MV-4-11 (cell line): ENCODE measurements around the gene SYVN1.

Experiments used
- DNase-seq: peaks from one replicate; lab custom pipeline; 2025; lab: John Stamatoyannopoulos, UW

SYVN1 gene

DNA sequence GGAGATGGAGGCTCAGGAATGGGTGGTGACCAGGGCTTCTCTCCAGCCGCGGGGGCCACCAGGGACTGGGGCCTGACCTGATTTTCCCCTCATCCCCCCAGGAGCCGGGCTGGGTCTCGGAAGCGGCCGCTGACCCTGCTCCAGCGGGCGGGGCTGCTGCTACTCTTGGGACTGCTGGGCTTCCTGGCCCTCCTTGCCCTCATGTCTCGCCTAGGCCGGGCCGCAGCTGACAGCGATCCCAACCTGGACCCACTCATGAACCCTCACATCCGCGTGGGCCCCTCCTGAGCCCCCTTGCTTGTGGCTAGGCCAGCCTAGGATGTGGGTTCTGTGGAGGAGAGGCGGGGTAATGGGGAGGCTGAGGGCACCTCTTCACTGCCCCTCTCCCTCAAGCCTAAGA, 46.5 kb downstream of the SYVN1 start:
- no peak for DNase-seq

DNA sequence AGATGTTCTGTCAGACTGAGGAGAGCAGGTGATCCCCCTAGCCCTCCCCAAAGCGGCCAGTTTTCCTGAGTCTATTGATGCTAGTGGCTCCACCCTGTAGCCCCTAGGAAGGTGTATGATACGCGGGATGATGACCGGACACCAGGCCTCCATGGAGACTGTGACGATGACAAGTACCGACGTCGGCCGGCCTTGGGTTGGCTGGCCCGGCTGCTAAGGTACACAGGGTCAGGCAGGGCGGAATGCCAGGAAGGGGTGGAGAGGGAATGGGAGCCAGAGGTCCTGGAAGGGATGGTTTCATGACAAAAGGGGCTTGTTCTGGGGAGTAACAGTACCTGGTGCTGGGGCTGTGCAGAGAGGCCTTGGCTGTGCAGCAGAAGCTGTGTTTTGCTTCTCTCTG, 47.1 kb downstream of the SYVN1 start:
- no peak for DNase-seq

DNA sequence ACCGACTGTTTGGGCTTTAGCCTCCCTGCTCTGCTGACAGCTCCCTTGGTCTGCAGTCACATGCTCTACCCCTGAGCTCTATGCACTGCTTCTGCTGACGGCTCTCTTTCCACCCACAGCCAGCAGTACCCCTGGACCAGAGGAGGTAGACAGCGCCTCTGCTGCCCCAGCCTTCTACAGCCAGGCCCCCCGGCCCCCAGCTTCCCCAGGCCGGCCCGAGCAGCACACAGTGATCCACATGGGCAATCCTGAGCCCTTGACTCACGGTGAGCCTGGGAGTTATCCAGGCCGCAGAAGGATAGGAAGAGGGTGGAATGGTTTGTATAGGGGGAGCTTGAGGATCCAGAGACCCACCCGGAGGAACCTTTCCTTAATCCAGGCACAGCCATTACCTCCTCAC, 47.5 kb downstream of the SYVN1 start:
- no peak for DNase-seq

DNA sequence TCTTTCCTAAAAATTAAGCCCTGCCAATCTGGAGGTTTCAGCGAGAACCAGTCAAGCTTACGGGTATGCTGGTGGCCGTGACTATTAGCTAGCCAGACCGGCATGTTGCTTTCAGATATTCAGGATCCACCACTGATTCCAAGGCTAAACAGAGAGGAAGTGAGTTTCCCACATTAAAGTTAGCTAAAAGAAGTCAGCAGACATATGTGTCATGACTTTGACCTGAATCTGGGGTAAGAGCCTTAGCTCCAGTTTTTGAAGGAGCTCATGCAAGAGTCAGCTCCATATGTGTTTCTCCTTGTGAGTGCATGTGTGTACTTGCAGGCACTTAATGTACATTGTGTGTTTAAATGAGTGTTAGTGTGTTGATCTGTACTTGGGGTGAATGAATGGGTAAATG, 48.9 kb downstream of the SYVN1 start:
- DNase-seq = peak; percentile 7

DNA sequence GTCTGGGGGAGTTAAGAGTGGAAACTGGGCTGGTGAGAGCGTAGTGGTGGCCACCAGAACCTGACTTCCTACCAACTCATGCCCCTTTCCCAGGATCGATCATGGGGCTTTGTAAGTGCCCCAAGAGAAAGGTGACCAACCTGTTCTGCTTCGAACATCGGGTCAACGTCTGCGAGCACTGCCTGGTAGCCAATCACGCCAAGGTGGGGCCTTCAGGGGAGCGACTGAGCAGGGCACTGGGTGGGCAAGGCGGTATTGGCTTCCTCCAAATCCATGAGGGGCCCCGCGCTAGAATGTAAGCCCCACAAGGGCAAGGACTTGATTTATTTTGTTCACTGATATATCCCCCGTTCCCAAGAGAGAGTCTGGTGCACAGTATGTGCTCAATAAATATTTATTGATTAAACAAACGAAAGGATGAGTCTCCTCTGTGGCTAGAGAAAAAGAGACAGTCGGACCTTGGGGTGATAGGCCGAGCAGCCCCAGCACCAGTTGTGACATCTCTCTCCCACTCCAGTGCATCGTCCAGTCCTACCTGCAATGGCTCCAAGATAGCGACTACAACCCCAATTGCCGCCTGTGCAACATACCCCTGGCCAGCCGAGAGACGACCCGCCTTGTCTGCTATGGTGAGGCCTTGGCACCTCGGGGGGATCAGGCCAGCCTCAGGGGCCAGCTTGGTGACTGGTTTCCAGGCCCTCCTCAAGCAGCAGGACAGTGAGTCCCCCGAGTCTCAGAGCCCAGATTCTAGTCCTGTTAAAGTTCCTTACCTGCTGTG, 49.5 kb downstream of the SYVN1 start:
- no peak for DNase-seq

DNA sequence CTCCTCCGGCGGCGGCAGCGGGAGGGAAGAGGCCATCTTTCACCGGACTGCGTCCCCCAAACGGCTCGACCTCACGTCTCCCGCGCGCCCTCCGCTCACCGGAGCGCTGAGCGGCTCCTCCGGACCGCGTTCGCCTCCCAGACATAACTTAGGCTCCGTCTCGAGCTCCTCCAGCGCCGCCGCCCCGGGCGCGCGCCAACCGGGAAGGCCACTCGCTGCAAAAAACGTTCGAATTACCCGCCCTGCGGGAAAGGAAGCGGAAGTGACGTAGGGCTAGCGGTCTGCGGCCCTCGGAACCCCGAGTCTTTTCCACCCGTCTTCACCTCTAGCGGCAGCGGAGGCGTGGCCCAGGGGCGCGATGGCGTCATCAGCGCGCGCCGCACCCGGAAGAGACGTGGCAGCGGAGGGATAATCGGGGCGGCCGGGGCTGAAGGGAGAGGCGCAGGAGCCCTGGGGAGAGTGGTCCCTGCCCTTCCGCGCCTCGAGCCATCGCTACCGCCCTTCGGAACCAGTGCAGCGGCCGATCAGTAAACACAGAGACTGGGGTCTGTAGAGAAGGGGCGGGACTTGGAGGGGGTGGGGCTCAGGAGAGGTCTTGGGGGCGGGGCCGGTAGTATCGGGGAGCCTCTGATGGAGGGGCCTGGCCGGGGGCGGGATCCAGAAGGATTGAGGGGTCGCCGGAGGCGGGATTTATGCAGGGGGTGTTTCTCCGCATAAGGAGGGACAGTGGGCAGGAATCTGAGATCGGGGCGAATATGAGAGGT, 50.3 kb downstream of the SYVN1 start, which contains the start of the genes CDCA5 and ZFPL1:
Gene CDCA5, minus strand, starts transcription at position 207 of the 764 bp plus-strand sequence. Its CDS starts 62 bp downstream, at position 145.
Gene ZFPL1, plus strand, starts transcription at position 389 of the 764 bp plus-strand sequence. CDS start 477 bp downstream, outside the sequence.
- DNase-seq = peak; percentile 92

DNA sequence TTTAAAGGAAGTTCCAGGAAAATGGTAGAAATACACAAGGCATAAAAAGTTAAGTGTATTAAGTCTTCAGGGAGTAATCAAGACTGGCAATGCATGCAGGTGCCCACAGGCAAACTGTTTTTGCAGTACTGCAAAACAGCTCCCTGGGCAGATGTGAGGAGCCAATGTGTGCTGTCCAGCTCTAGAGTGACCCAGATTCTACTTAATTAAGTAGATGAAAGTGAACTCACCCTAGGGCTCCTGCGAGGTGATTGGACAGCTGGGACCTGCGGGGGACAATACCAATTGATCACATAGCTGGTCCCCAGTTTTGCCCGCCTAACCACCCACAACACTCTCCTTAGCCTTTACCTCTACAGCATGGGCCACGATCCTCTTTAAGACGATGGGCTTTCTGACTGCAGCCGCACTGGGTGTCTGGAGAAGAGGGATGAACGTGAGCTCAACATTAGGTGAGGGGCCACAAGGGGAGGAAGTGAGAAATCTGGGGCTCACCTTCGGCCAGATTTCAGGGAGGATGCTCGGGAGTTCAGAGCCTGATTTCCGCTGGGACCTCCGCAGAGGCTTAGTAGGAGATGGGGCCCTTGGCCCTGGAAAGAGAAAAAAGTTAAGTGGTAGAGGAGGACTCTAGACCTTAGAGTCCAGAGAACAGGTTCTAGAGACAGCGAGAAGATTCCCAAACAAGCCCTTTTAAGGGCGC, 51.0 kb downstream of the SYVN1 start:
- no peak for DNase-seq

DNA sequence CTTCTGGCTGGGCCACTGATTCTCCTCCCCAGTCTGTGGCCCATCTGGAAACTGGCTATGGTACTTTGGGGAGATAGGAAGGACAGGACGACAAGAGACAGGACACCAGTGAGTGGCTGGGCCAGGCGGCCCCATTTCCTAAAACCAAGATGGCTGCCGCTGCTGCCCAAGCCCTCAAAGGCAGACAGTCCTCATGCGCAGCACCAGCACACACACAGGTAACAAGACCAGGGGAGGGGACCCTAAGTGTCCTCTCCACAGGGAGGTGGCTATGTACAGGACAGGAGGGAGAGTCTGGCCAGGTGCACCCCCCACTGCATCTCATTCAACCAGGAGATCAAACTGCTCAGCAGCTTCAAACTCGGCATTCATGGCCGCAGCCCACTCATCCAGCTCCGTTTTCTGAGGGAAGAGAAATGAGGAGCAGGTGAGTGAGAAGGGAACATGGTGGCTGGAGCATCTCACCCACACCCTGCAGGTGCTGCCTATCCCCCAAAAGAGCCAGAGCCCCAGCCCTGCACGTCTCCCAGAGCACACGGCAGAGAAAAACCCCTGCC, 55.5 kb downstream of the SYVN1 start:
- no peak for DNase-seq

DNA sequence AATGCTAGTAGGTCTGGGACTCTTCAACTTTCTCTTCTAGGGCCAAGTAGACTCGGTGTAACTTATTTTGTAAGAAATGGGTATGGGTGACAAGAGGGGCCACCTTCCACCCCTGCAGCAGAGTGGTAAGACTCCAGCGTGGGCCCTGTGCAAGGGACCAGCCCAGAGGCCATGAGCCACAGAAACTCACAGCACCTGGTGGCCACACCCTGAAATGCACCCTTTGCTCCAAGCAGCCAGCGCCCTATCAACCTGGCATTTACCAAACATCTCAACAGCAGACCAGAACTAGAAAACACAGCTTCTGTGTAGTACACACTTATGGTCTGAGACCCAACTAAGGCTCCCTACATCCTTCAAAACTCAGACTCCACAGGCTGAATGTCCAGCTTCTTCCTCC, 56.2 kb downstream of the SYVN1 start:
- peak; percentile 27 for DNase-seq

DNA sequence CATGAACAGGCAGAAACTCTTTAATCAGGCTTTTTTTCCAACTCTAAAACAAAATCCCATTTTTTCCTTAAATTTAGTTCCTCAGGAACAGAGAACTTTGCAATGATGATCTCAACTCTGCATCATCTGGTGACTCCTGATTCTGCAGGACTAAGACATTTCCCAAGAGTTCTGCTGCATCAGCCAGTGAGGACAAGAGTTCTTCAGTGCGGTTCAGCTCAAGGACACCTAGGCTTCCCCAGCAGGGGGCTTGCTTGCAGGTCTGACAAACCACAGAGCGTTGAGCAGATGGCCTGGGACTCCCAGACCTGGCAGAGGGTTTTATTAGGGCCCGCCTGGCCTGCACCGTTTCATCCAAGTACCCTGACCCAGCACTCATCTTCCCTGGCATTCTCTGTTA, 56.9 kb downstream of the SYVN1 start:
- DNase-seq = no peak
